ENCODE data around the gene LITAFD.

Gene LITAFD

DNA sequence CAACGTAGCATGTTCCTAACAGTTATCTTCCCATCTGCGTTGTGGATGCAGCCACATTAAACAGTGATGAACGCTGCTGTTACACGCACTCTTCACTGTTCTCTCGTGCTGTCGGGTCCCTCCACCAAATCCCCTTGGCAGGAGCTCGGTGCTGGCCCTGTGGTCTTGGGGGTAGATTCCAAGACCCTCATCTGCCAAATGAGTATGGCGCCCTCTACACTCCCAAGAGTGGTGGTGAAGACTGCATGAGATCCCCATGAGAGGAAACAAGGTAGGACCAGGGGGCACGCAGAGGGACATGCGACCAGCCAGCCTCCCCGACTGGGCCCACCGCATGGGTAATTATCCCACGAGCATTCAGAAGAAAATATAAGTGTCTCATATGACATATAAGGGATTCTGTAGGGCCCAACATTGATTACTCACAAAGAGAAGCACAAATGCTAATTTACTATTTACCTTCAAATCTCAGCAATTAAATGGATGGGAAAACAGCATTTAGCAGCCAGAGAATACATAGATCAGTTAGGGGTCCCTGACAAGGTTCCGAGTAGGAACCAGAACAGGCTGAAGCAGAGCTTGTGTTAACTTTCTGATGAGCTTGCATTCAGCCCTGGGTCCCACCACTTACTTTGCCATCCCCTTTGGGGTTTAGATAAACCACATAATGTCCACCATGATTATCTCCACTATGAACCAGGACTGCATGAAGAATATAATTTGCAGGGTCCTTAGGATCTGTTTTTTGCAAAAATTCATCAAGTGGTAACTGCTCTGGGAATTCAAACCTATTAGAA lies 23.8 kb downstream of the LITAFD start:
- ATAC-seq, result peak; percentile 51; the same call in 1 of the 3 replicates
- no peak for TF ChIP-seq RARB (CRISPR knock-in tag; IDR thresholded peaks at IDR 0.05)
- no peak for TF ChIP-seq ESRRG (CRISPR knock-in tag; IDR thresholded peaks at IDR 0.05)
- TF ChIP-seq ZNF70 (CRISPR knock-in tag; IDR thresholded peaks at IDR 0.05), result no peak
- TF ChIP-seq OSR1 (CRISPR knock-in tag; IDR thresholded peaks at IDR 0.05), result no peak

GRCh38 chr16:8907096-8907495 lies 24.9 kb downstream of the LITAFD start:
- TF ChIP-seq ZNF565 (CRISPR knock-in tag; conservative IDR thresholded peaks at IDR 0.05; ENCODE audit: low read depth) (no peak), ZFP30 (CRISPR knock-in tag; IDR thresholded peaks at IDR 0.05) (no peak), ISL1 (CRISPR knock-in tag; IDR thresholded peaks at IDR 0.05) (no peak), TCF4 (CRISPR knock-in tag; IDR thresholded peaks at IDR 0.05; ENCODE audit: borderline replicate concordance) (no peak), PPARA (CRISPR knock-in tag; IDR thresholded peaks at IDR 0.05; ENCODE audit: borderline replicate concordance) (no peak), GLIS3 (CRISPR knock-in tag; IDR thresholded peaks at IDR 0.05) (no peak), TOX (CRISPR knock-in tag; IDR thresholded peaks at IDR 0.05; ENCODE audit: borderline replicate concordance) (no peak), ZC3H10 (CRISPR knock-in tag; IDR thresholded peaks at IDR 0.05) (no peak), BACH2 (CRISPR knock-in tag; IDR thresholded peaks at IDR 0.05; ENCODE audit: borderline replicate concordance) (no peak), OSR1 (CRISPR knock-in tag; IDR thresholded peaks at IDR 0.05) (no peak), ARNTL (CRISPR knock-in tag; IDR thresholded peaks at IDR 0.05; ENCODE audit: borderline replicate concordance, low read depth) (no peak), RARB (CRISPR knock-in tag; IDR thresholded peaks at IDR 0.05) (no peak), POU6F1 (CRISPR knock-in tag; IDR thresholded peaks at IDR 0.05; ENCODE audit: borderline replicate concordance, low read depth) (no peak)
- TF ChIP-seq, protein P1, sequence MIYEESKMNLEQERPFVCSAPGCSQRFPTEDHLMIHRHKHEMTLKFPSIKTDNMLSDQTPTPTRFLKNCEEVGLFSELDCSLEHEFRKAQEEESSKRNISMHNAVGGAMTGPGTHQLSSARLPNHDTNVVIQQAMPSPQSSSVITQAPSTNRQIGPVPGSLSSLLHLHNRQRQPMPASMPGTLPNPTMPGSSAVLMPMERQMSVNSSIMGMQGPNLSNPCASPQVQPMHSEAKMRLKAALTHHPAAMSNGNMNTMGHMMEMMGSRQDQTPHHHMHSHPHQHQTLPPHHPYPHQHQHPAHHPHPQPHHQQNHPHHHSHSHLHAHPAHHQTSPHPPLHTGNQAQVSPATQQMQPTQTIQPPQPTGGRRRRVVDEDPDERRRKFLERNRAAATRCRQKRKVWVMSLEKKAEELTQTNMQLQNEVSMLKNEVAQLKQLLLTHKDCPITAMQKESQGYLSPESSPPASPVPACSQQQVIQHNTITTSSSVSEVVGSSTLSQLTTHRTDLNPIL (CRISPR knock-in tag; IDR thresholded peaks at IDR 0.05; ENCODE audit: low read depth), result no peak
- TF ChIP-seq, protein P2, sequence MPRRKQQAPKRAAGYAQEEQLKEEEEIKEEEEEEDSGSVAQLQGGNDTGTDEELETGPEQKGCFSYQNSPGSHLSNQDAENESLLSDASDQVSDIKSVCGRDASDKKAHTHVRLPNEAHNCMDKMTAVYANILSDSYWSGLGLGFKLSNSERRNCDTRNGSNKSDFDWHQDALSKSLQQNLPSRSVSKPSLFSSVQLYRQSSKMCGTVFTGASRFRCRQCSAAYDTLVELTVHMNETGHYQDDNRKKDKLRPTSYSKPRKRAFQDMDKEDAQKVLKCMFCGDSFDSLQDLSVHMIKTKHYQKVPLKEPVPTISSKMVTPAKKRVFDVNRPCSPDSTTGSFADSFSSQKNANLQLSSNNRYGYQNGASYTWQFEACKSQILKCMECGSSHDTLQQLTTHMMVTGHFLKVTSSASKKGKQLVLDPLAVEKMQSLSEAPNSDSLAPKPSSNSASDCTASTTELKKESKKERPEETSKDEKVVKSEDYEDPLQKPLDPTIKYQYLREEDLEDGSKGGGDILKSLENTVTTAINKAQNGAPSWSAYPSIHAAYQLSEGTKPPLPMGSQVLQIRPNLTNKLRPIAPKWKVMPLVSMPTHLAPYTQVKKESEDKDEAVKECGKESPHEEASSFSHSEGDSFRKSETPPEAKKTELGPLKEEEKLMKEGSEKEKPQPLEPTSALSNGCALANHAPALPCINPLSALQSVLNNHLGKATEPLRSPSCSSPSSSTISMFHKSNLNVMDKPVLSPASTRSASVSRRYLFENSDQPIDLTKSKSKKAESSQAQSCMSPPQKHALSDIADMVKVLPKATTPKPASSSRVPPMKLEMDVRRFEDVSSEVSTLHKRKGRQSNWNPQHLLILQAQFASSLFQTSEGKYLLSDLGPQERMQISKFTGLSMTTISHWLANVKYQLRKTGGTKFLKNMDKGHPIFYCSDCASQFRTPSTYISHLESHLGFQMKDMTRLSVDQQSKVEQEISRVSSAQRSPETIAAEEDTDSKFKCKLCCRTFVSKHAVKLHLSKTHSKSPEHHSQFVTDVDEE (CRISPR knock-in tag; IDR thresholded peaks at IDR 0.05), result no peak
- TF ChIP-seq, protein P3, sequence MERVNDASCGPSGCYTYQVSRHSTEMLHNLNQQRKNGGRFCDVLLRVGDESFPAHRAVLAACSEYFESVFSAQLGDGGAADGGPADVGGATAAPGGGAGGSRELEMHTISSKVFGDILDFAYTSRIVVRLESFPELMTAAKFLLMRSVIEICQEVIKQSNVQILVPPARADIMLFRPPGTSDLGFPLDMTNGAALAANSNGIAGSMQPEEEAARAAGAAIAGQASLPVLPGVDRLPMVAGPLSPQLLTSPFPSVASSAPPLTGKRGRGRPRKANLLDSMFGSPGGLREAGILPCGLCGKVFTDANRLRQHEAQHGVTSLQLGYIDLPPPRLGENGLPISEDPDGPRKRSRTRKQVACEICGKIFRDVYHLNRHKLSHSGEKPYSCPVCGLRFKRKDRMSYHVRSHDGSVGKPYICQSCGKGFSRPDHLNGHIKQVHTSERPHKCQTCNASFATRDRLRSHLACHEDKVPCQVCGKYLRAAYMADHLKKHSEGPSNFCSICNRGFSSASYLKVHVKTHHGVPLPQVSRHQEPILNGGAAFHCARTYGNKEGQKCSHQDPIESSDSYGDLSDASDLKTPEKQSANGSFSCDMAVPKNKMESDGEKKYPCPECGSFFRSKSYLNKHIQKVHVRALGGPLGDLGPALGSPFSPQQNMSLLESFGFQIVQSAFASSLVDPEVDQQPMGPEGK (CRISPR knock-in tag; IDR thresholded peaks at IDR 0.05; ENCODE audit: borderline replicate concordance), result no peak
- no peak for ATAC-seq

GRCh38 chr16:8908810-8909468 lies 26.8 kb downstream of the LITAFD start:
- no peak for TF ChIP-seq PPARA (CRISPR knock-in tag; IDR thresholded peaks at IDR 0.05; ENCODE audit: borderline replicate concordance)
- TF ChIP-seq BACH2 (CRISPR knock-in tag; IDR thresholded peaks at IDR 0.05; ENCODE audit: borderline replicate concordance), result no peak
- TF ChIP-seq ESRRG (CRISPR knock-in tag; IDR thresholded peaks at IDR 0.05), result no peak
- no peak for TF ChIP-seq ZNF70 (CRISPR knock-in tag; IDR thresholded peaks at IDR 0.05)
- TF ChIP-seq ZNF565 (CRISPR knock-in tag; conservative IDR thresholded peaks at IDR 0.05; ENCODE audit: low read depth), result no peak
- TF ChIP-seq, protein P3 (CRISPR knock-in tag; IDR thresholded peaks at IDR 0.05; ENCODE audit: borderline replicate concordance), result no peak
- no peak for TF ChIP-seq TCF4 (CRISPR knock-in tag; IDR thresholded peaks at IDR 0.05; ENCODE audit: borderline replicate concordance)
- no peak for TF ChIP-seq RARB (CRISPR knock-in tag; IDR thresholded peaks at IDR 0.05)
- TF ChIP-seq SNAI2 (CRISPR knock-in tag; IDR thresholded peaks at IDR 0.05), result no peak
- TF ChIP-seq, protein P2 (CRISPR knock-in tag; IDR thresholded peaks at IDR 0.05), result no peak
- no peak for TF ChIP-seq ZNF8 (CRISPR knock-in tag; IDR thresholded peaks at IDR 0.05)
- no peak for TF ChIP-seq ARNTL (CRISPR knock-in tag; IDR thresholded peaks at IDR 0.05; ENCODE audit: borderline replicate concordance, low read depth)
- TF ChIP-seq, protein P1 (CRISPR knock-in tag; IDR thresholded peaks at IDR 0.05; ENCODE audit: low read depth), result no peak
- no peak for ATAC-seq
